GM21528 (cell line): ENCODE data around the gene ISG15.
"Not testable (repeated sequence)": the region's sequence is repeated elsewhere in the genome, so short reads cannot be mapped to it uniquely, and the experiment has no call there.

Experiments
- ATAC-seq: cut with Tn5 transposase; IDR thresholded peaks from one replicate; pipeline ENCODE4 v1.9.1; 2021; ENCODE audit warnings: mild to moderate bottlenecking, moderate library complexity; ENCODE audit not compliant: unreplicated experiment, low FRiP score

ISG15 gene

DNA sequence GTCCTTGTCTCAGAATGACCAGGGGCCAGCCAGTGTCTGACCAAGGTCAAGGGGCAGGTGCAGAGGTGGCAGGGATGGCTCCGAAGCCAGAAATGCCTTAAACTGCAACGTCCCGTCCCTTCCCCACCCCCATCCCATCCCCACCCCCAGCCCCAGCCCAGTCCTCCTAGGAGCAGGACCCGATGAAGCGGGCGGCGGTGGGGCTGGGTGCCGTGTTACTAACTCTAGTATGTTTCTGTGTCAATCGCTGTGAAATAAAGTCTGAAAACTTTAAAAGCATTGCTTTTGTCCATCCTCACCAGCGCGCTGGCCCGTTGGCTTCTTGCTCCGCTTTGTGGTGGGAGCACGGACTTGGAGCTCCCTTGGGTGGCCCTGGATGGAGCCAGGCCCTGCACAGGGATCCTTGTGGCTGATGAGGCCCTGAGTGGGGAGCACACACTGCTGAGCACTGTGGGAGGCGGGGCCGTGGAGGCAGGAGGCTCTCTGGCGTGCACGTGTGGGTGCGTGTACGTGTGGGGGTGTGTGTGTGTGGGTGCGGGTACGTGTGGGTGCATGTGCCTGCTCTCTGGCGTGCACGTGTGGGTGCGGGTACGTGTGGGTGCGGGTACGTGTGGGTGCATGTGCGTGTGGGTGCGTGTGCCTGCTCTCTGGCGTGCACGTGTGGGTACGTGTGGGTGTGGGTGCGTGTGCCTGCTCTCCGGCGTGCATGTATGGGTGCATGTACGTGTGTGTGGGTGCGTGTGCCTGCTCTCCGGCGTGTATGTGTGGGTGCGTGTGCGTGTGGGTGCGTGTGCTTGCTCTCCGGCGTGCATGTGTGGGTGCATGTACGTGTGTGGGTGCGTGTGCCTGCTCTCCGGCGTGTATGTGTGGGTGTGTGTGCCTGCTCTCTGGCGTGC is 42.8 kb downstream of the ISG15 start:
- ATAC-seq, result no peak

DNA sequence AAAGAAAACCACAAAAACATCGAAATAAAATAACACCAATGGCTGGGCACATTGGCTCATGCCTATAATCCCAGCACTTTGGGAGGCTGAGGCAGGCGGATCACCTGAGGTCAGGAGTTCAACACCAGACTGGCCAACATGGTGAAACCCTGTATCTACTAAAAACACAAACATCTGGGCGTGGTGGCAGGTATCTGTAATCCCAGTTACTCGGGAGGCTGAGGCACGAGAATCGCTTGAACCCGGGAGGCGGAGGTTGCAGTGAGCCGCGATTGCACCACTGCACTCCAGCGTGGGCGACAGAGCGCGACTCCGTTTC is 44.4 kb downstream of the ISG15 start:
- ATAC-seq, result not testable (repeated sequence)

GRCh38 chr1:1058088-1058905 is 45.0 kb downstream of the ISG15 start:
- ATAC-seq, result no peak

GRCh38 chr1:1058921-1059493 is 45.7 kb downstream of the ISG15 start:
- peak; percentile 40 for ATAC-seq

DNA sequence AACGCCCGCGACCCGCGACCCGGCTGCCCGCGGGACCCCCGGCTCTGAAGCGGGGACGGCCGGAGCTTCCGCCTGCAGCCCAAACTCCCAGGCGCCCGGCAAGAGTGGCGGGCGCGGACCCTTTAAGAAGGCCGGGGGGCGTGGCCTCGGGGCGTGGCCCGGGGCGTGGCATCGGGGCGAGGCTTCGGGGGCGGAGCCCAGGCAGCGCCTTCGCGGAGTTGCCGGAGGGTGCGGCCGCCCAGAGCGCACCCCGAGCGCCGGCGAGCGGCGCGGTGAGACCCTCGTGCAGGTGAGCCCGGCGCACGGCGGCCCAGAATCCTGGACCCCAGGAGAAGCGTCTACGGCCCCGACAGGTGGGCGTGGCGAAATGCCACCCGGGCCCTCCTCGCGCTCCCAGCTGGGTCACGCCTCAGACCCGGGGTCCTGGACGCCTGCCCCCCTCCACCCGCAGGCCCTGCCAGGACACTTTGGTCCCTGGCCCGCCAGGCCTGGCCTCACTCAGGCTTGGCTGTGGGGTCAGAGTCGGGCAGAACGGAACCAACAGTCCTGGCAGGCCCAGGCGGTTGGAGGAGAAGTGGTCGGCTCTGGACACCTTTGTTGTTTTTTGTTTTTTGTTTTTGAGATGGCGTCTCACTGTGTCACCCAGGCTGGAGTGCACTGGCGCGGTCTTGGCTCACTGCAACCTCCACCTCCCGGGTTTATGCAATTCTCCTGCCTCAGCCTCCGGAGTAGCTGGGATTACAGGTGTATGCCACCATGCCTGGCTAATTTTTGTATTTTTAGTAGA is 46.4 kb downstream of the ISG15 start:
- ATAC-seq, result peak; percentile 66

- ATAC-seq, result no peak
These were observed 47.1 kb downstream of the ISG15 start for GRCh38 chr1:1060281-1061000.

- ATAC-seq, result no peak
These were observed 48.5 kb downstream of the ISG15 start for GRCh38 chr1:1061682-1062345.

- ATAC-seq, result no peak
These were observed 49.3 kb downstream of the ISG15 start for GRCh38 chr1:1062348-1063163.

DNA sequence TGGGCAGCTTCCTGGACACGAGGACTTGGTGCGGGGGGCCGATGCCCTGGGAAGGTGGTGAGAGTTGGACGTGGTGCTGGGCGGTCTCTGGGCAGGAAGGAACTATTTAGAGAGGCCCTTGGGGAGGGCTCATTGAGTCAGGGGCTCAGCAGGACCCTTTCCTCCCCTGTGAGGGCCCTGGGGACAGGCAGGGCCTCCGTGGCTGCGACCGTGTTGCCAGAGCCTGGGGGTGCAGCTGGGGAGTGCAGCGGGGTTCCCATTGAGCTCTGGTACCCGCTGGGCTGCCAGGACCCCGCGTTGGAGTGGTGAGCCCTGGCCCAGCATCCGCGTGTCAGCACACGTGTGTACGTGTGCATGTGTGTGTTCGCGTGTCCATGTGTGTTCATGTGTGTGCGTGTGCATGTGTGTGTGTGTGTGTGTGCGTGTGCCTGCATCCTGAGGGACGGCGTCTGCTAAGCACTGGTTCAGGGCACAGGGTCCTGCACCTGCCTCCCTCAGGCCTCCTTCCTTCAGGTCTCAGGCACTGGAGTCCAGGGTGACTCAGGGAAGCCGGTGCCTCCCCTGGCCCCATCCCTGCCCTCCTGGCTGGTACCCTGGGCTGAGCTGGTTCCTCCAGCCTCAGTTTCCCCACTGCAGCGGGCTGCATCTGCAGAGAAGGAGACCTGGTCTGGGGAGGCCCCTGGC is 50.1 kb downstream of the ISG15 start:
- ATAC-seq, result no peak
